ENCODE measurements around the gene CADPS. TPM values are rescaled to one million over a fixed set of nuclear protein-coding genes. Genes with fewer than 3 reads are reported as not detected.

Gene CADPS
- total RNA-seq, 4 donors from 2014 or later: 0.09 to 4.4 (median 1.6) TPM; not detected in 1

GRCh38 chr3:62559831-62560445 lies 315.3 kb downstream of the CADPS start:
- ATAC-seq (ENCODE audit: low FRiP score) (no peak), DNase-seq (ENCODE audit: low spot score) (no peak)
- TF ChIP-seq CTCF (IDR thresholded peaks at IDR 0.05): no peak

DNA sequence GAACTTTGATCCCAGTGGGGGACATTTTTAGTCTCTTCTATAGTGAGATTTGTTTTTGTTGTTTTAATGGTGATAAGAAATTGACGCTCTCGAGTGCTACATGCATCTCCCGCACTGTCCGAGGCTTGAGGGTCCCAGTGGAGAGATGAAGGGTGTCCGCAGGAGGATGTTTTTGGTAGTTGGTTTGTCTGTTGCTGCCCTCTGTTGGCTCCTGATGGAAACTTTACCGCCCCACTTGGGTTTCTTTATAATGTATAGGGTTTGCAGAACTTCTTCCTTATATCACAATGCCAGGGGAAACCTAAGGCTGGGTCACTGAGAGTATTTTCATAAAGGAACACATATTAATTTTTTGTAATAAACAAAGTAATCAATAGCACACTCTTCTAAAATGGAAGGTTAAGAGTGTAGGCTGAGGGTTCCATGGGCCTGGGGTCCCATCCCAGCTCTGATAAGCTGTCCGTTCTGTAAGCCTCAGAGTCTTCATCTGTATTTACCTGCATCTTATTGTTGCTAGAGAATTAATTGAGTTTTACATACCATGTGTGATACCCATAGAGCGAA lies 316.6 kb downstream of the CADPS start:
- ATAC-seq (ENCODE audit: low FRiP score): no peak
- no peak for DNase-seq (ENCODE audit: low spot score)
- TF ChIP-seq CTCF (IDR thresholded peaks at IDR 0.05): no peak

DNA sequence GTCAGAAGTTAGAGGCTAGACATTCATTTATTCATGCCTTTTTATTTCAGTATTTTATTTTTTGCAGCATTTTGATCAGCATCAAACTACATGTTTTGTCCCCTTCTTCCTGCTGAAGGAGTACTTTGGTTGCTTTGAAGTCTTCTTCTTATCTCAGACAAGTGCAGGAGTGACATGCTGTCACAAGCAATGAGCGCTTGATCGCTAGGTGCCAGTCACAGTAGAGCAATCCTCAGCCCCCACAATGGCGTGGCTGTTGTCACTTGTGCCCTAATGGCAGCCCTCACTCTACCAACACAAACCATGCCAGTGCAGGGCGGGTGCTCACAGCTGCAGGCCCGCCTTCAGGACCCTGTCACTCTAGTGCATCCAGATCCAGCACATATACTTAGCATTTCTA lies 317.2 kb downstream of the CADPS start:
- ATAC-seq (ENCODE audit: low FRiP score): no peak
- DNase-seq (ENCODE audit: low spot score): no peak
- TF ChIP-seq CTCF (IDR thresholded peaks at IDR 0.05): no peak

DNA sequence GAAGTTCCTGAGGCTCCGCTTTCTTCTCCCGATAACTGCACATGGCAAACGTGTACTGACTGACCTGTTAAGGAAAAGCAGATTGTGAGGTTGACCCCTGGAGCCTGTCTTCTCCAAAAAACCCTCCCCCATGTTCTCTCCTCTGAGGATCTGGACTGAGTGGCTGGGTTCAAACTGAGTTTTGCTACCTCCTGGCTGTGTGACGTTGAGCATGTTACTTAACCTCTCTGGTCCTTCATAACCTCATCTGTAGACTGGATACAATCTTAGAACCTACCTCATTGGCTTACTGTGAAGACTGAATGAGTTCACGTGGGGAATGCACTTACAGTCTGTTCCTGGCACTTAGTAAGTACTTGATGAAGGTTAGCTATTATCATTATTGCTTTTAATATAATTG lies 317.8 kb downstream of the CADPS start:
- no peak for ATAC-seq (ENCODE audit: low FRiP score)
- TF ChIP-seq CTCF (IDR thresholded peaks at IDR 0.05): no peak
- no peak for DNase-seq (ENCODE audit: low spot score)

- no peak for DNase-seq (ENCODE audit: low spot score)
- no peak for ATAC-seq (ENCODE audit: low FRiP score)
- no peak for TF ChIP-seq CTCF (IDR thresholded peaks at IDR 0.05)
Observed at GRCh38 chr3:62556121-62556815, 318.9 kb downstream of the CADPS start.

DNA sequence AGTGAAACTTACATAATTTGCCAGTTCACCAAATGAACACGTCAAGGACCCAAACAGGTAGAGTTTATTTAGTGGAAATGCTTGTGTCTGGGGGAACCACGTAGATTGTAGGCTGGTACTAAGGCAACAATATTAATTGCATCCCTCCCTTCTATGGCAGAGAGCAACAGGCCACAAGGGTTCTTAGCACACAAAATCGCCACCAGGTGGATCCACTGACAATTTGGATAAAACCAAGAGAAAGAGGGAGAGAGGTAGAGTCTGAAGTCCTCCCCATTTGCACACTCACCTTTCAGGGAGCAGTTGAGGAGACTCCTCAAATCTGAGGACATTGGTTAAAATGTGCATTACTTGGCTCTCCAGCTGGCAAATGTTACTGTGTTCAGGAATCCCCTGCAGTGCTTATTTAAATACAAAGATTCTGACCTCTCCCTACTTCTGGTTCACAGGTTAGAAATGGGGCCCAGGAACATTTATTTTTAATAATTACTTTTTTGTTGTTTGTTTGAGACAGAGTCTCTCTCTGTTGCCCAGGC lies 320.9 kb downstream of the CADPS start:
- ATAC-seq (ENCODE audit: low FRiP score): no peak
- DNase-seq (ENCODE audit: low spot score): no peak
- TF ChIP-seq CTCF (IDR thresholded peaks at IDR 0.05): no peak

All from omental fat pad (tissue), 4 donors.